GM12864 (cell line): ENCODE data around the gene BCL11B.

Experiments used
- DNase-seq: peaks from one replicate; pipeline ENCODE4 v3.0.0-alpha.2; 2011; ENCODE audit warnings: low read depth
- H3K4me3 ChIP-seq: 2 replicates; pipeline ENCODE4 v1.5.1; 2011; ENCODE audit warnings: mild to moderate bottlenecking, low read depth, low read length, control low read depth
- TF ChIP-seq, protein P1 (sequence below): IDR thresholded peaks from 2 replicates; pipeline ENCODE4 v1.5.1; 2011; ENCODE audit warnings: low read depth, mild to moderate bottlenecking, moderate library complexity, low read length, control low read depth, inconsistent platforms; ENCODE audit errors: missing control alignments

Gene BCL11B

DNA sequence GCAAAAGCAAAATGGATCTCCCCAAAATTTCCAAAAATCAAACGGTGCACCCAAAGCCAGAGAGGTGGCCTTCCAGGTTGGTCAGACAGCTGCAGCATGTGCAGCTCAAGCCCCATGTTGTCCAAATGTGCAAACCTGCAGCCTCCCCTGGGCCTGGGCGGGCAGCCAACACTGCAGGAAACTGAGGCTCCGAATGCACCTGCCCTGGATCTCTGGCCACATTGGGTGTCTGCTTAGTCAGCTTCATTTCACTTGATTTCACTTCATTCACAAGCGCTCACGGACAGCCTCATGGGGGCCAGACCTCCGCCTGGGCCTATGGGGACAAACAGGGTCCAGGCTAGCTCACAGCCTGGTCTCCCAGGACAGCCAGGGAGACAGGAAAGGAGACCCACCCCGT is 59.8 kb downstream of the BCL11B start:
- TF ChIP-seq, protein P1, sequence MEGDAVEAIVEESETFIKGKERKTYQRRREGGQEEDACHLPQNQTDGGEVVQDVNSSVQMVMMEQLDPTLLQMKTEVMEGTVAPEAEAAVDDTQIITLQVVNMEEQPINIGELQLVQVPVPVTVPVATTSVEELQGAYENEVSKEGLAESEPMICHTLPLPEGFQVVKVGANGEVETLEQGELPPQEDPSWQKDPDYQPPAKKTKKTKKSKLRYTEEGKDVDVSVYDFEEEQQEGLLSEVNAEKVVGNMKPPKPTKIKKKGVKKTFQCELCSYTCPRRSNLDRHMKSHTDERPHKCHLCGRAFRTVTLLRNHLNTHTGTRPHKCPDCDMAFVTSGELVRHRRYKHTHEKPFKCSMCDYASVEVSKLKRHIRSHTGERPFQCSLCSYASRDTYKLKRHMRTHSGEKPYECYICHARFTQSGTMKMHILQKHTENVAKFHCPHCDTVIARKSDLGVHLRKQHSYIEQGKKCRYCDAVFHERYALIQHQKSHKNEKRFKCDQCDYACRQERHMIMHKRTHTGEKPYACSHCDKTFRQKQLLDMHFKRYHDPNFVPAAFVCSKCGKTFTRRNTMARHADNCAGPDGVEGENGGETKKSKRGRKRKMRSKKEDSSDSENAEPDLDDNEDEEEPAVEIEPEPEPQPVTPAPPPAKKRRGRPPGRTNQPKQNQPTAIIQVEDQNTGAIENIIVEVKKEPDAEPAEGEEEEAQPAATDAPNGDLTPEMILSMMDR, result no peak
- no peak overlapping the region for H3K4me3 ChIP-seq
- no peak for DNase-seq

DNA sequence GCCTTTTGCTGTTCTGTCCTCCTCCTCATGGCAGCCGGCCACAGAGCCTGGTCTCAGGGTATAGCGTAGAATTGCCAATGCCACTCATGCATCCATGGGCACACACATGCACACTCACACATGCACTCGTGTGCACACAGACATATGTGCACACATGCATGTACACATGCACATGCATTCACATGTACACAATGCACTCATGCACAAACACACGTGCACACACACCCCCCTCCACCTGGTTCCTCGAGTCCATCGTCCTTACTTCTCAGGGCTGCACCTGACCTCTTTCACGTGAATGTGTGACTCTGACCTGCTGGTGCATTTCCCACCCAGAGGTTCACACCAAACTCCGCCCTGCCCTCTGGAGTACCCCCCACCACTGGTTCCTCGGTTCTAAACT is 60.6 kb downstream of the BCL11B start:
- no peak for DNase-seq
- no peak overlapping the region for H3K4me3 ChIP-seq
- TF ChIP-seq, protein P1, result no peak

DNA sequence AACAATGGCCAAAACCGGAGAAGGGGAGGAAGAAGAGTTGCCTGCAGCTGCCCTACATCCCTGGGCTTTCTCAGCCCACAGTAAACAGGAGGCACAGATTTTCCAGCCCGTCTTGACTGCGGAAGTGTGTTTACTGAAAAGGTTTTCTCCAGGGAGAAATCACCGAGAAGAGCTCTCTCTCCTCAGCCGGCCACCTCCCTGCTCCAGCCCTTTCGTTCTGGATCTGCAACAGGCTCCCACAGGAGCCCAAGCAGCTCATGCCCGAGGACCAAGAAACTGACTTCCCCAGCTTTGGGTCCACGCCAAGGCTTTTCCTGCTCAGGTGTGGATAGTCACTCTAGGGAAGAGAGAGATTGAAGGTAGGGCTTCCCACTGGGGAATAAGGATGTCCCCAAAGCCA is 61.7 kb downstream of the BCL11B start:
- TF ChIP-seq, protein P1, result no peak

DNA sequence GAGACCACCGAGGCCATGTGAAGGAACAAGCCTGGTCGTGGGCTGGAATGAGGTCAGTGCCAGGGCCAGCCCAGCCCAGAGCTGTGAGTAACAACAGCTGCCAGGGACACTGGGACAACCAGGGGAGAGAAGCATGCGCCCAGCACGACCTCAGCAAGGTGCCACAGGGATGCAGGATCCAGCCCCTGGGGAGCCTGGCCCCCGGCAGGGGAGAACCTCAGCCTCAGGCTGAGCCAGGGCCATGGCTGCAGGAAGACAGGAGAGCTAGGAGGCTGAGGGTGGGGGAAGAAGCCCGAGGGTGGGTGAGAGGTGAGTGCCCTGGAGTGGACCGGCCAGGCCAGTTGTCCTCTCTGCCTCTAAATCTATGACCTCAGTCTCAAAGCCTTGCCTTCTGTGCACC is 62.6 kb downstream of the BCL11B start:
- no peak overlapping the region for H3K4me3 ChIP-seq
- TF ChIP-seq, protein P1, result no peak
- no peak for DNase-seq

More for the DNA sequence above, 61.7 kb downstream of the BCL11B start:
- no peak for DNase-seq
- no peak overlapping the region for H3K4me3 ChIP-seq

DNA sequence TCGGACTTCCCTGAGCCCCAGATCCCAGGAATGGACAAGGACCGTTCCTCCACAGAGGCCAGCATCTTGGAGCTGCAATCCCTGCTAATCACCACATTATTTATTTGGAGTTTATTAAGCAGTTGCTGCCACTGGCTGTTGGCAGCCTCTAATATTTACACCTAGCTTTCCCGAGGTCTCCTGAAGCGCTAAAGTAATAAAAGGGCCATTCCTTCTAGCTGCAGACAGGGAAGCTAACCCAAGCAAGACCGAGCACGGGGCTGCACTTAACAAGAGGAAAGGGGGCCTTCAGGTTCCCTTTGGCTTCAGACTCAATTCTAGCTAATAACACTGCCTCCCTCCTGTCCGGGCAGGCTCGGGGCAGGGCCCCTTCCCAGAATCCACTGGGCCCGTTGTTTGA is 63.7 kb downstream of the BCL11B start:
- H3K4me3 ChIP-seq, result no peak overlapping the region
- DNase-seq, result no peak
- TF ChIP-seq, protein P1, result no peak

DNA sequence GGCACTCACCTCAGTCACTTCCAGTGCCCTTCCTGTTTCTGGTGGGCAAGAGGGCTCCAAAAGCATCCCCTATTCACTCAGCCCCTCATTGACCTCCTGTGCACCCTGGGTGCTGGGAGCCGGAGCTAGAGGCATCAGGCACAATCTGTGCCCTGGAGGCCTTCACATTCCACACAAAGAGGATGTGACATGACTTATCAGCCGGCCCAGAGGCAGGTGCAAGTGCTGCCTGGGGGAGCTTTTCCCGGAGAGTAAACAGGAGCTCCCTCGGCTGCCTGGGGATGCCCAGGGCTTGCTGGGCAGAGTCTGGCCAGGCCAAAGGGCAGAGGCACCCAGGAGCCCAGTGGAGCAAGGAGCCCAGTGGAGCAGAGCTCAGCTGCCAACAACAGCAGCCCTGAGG is 64.5 kb downstream of the BCL11B start:
- no peak overlapping the region for H3K4me3 ChIP-seq
- DNase-seq, result no peak
- TF ChIP-seq, protein P1, result no peak

DNA sequence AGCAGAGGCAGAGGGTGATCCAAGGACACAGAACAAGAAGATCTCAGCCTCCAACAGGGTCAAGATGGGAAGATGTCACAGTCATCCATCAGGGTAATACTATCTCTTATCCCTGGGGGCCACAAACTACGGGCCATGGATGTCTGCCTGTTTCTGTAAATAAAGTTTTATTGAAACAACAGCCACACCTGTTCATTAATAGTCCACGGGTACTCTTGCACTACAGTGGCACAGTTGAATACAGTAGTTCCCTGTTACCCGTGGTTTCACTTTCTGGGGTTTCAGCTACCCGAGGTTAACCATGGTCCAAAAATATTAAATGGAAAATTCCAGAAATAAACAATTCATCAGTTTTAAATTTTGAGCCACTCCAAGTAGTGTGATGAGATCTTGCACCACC is 65.9 kb downstream of the BCL11B start:
- no peak overlapping the region for H3K4me3 ChIP-seq

More for the DNA sequence above, 65.9 kb downstream of the BCL11B start:
- no peak for DNase-seq
- TF ChIP-seq, protein P1, result no peak
